ENCODE results near the gene ASAP3.

GRCh38 chr1:23506376-23507107 is 22.6 kb upstream of the ASAP3 start:
- TF ChIP-seq POLR2AphosphoS5 (IDR thresholded peaks at IDR 0.05; ENCODE audit: borderline replicate concordance, low read depth, low read length) (no peak), EZH2 (IDR thresholded peaks at IDR 0.05) (no peak)

Measured in SK-N-MC (cell line).